Activated T-cell treated with anti-CD3 and anti-CD28 coated beads, Interleukin-2, amount 50 U/mL, for 4 hours (primary cell): Measurements from ENCODE around the gene ZNF236. TPM values are rescaled to one million over a fixed set of nuclear protein-coding genes. Genes with fewer than 3 reads are reported as not detected.

Source experiments
- ATAC-seq, 2 donors: fragments of 200-7000 bp; cut with Tn5 transposase; one replicate each; pipeline ENCODE4 v1.10.0; 2021
- DNase-seq: peaks from one replicate; pipeline ENCODE4 v3.0.0-alpha.2; 2020
- H3K27me3 Mint-ChIP-seq: one replicate; pipeline ENCODE4 v1.8.0; 2021; ENCODE audit warnings: low read depth, mixed read lengths
- H3K36me3 Mint-ChIP-seq: one replicate; pipeline ENCODE4 v1.8.0; 2022; ENCODE audit warnings: mixed read lengths; ENCODE audit not compliant: insufficient read depth
- H3K4me1 Mint-ChIP-seq: one replicate; pipeline ENCODE4 v1.8.0; 2021; ENCODE audit warnings: low read depth, mixed read lengths
- H3K4me3 Mint-ChIP-seq: one replicate; pipeline ENCODE4 v1.8.0; 2021; ENCODE audit warnings: mild to moderate bottlenecking, moderate library complexity, mixed read lengths
- H3K9me3 Mint-ChIP-seq: one replicate; pipeline ENCODE4 v1.8.0; 2021; ENCODE audit warnings: mixed read lengths
- total RNA-seq, 3 donors: library from RNA; stranded (reverse); gene quantifications; one replicate each; pipeline ENCODE4 v1.2.1, GENCODE V29; 2021

ZNF236 gene
- total RNA-seq, 3 donors from 2014 or later: 13.9 to 16.6 (median 15.5) TPM

GRCh38 chr18:76980663-76981395, 158.5 kb downstream of the ZNF236 start:
- ATAC-seq (no peak), DNase-seq (no peak)
- Mint-ChIP-seq H3K4me1 (peaks cover 8% of the 10 kb centered on the region), H3K27me3 (no peaks in the 10 kb centered on the region), H3K4me3 (no peak overlapping the region), H3K9me3 (no peaks in the 10 kb centered on the region), H3K36me3 (peaks cover 4% of the 10 kb centered on the region)

DNA sequence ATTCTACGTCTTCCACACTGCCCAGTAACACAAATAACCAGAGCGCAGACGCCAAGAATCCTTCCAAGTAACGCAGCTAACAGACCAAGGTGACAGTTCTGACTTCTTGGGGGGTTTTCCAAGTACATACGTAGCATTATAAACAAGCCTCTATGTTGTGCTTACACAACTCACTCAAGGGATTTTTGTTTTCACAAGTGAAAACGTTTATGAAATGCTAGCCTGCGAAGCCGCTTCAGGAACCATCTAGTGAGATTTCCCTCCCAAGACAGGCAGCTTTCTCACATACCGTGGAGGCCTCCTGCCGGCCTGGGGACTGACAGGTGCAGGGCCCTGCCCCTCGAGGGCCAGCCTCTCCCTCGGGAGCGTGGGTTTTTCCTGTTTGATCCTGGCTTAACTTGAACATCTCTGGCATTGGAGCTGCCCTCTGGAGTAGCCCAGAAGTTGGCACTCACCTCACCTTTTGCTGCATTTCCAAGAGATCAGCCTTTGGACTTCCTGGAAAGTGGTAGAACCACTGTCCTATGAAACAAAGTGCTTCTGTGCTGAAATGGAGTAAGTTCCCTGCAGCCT, 159.1 kb downstream of the ZNF236 start:
- no peaks in the 10 kb centered on the region for H3K9me3 Mint-ChIP-seq
- DNase-seq: no peak

GRCh38 chr18:76982038-76982437, 159.7 kb downstream of the ZNF236 start:
- ATAC-seq: no peak
- no peaks in the 10 kb centered on the region for H3K27me3 Mint-ChIP-seq

More for the DNA sequence above, 159.1 kb downstream of the ZNF236 start:
- no peak for ATAC-seq
- peaks cover 4% of the 10 kb centered on the region for H3K36me3 Mint-ChIP-seq
- H3K27me3 Mint-ChIP-seq: no peaks in the 10 kb centered on the region
- H3K4me3 Mint-ChIP-seq: no peak overlapping the region
- peaks cover 8% of the 10 kb centered on the region for H3K4me1 Mint-ChIP-seq

DNA sequence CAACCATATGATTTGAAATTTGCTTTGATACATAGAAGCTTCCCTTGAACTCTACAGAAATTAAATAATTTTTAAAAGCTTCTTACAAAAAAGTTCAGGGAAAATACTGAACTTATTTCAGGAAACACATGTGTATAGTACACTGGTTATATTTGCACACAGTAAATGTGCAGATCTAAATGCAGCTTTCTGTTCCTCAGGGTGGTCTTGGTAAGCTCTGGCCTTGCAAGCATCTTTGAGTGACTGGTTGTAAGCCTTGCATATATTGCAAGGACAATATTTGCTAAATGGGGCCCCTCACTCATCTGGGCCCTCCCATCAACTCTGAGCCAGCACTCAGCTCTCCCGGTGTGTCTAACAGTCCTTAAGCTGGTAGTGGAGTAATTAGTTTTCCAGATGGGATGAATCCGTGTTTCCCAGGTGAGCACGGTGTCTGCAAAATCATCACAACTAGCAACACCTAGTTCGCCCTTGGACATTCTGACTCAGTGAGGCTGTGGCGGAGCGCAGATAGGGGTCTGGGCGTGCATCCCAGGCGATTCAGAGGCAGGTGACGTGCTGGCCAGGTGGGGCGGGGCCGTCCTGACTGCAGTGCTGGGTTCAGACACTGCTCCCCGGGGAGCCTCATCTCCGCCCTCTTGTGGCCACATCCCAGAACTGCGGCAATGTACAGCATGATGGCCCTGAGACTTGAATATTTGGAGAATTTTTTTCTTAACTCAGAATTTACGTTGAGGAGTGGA, 160.7 kb downstream of the ZNF236 start:
- H3K4me1 Mint-ChIP-seq: peaks cover 8% of the 10 kb centered on the region
- H3K9me3 Mint-ChIP-seq: no peaks in the 10 kb centered on the region
- DNase-seq: peak; percentile 83
- ATAC-seq: peak; percentile 97 to 98
- no peak overlapping the region for H3K4me3 Mint-ChIP-seq
- peaks cover 4% of the 10 kb centered on the region for H3K36me3 Mint-ChIP-seq
- H3K27me3 Mint-ChIP-seq: no peaks in the 10 kb centered on the region

More at GRCh38 chr18:76982038-76982437, 159.7 kb downstream of the ZNF236 start:
- H3K4me1 Mint-ChIP-seq: peaks cover 8% of the 10 kb centered on the region
- DNase-seq: no peak
- no peak overlapping the region for H3K4me3 Mint-ChIP-seq
- H3K9me3 Mint-ChIP-seq: no peaks in the 10 kb centered on the region
- H3K36me3 Mint-ChIP-seq: peaks cover 4% of the 10 kb centered on the region

DNA sequence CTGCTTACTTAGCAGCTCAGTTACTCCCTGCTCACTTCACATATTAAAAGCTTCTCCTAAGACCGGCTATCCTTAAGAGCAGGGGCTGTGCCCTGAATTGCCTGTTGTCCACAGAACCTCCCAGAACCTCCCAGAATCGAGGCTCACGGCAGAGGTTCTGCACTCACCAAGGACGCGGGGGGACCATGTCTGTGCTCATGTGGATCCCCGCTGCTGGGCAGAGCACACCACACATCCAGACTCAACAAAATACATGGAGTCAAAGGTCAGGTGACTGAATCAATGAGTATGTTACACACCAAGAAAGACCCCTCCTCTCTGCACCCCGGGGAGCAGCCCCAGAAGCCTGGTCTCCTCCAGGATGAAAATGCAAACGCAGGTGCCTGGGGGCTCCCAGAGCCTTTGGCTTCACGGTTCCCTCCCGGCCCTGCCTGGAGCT, 161.3 kb downstream of the ZNF236 start:
- Mint-ChIP-seq H3K9me3 (no peaks in the 10 kb centered on the region), H3K4me1 (peaks cover 8% of the 10 kb centered on the region), H3K27me3 (no peaks in the 10 kb centered on the region), H3K4me3 (no peak overlapping the region), H3K36me3 (peaks cover 4% of the 10 kb centered on the region)
- DNase-seq: no peak
- ATAC-seq: peak; percentile 16

DNA sequence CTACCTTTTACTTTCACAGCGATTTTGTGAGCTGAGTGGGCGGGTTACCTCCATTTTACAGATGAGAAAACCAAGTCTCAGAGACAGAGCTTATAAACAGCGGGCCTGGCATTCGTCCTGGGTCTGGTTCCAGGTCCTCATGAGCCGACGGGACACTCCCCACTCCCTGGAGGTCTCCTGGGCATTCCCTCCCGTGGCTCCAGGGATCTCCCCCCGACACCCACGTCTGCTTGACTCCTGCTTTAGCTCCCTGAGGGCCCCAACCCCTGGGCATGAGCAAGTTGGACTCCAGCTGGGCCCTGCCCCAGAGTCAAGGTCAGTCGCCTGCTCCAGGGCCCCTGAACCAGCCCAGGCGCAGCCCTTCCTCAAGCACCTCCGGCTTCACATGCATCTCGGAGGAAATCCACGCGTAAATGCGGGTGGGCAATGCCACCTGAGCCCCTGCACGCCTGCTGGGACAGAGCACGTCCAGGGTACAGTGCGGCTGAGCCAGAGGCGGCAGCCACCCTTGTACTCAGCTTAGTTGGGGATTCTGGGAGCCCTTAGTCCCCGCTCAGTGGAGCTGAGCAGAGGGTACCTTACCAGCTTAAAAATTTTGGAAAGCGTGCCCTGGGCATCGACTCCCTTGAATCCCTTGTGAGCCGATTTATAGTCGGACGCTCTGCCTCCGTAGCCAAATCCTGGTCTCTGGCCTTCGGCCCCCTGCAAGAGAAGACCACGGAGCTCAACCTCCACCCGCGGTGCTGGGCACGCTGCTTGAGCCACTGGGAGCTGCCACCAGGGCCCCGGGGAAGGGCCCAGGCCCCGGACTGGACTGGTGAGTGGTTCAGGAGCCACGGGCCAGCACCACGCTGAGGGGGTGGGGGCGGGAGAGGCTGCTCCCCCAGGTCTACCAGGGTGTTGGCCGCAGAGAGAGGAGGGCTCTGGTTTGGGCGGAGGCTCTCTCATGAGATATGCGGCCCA, 162.1 kb downstream of the ZNF236 start:
- no peaks in the 10 kb centered on the region for H3K36me3 Mint-ChIP-seq
- no peaks in the 10 kb centered on the region for H3K9me3 Mint-ChIP-seq
- ATAC-seq (no peak), DNase-seq (no peak)
- H3K4me3 Mint-ChIP-seq: no peak overlapping the region
- peaks cover 8% of the 10 kb centered on the region for H3K4me1 Mint-ChIP-seq
- no peaks in the 10 kb centered on the region for H3K27me3 Mint-ChIP-seq

- Mint-ChIP-seq H3K4me3 (no peak overlapping the region), H3K4me1 (peaks cover 8% of the 10 kb centered on the region), H3K36me3 (no peaks in the 10 kb centered on the region), H3K27me3 (no peaks in the 10 kb centered on the region), H3K9me3 (no peaks in the 10 kb centered on the region)
- no peak for DNase-seq
- no peak for ATAC-seq
Measured at GRCh38 chr18:76985156-76985950, 163.0 kb downstream of the ZNF236 start.

GRCh38 chr18:76985951-76986236, 163.5 kb downstream of the ZNF236 start:
- peaks cover 8% of the 10 kb centered on the region for H3K4me1 Mint-ChIP-seq
- no peak overlapping the region for H3K4me3 Mint-ChIP-seq
- DNase-seq (no peak), ATAC-seq (no peak)
- H3K36me3 Mint-ChIP-seq: no peaks in the 10 kb centered on the region
- no peaks in the 10 kb centered on the region for H3K9me3 Mint-ChIP-seq
- H3K27me3 Mint-ChIP-seq: no peaks in the 10 kb centered on the region

- Mint-ChIP-seq H3K27me3 (no peaks in the 10 kb centered on the region), H3K4me1 (peaks cover 8% of the 10 kb centered on the region), H3K9me3 (no peaks in the 10 kb centered on the region), H3K4me3 (no peak overlapping the region), H3K36me3 (no peaks in the 10 kb centered on the region)
- DNase-seq: no peak
- ATAC-seq: no peak
Measured at GRCh38 chr18:76986406-76986805, 164.0 kb downstream of the ZNF236 start.

DNA sequence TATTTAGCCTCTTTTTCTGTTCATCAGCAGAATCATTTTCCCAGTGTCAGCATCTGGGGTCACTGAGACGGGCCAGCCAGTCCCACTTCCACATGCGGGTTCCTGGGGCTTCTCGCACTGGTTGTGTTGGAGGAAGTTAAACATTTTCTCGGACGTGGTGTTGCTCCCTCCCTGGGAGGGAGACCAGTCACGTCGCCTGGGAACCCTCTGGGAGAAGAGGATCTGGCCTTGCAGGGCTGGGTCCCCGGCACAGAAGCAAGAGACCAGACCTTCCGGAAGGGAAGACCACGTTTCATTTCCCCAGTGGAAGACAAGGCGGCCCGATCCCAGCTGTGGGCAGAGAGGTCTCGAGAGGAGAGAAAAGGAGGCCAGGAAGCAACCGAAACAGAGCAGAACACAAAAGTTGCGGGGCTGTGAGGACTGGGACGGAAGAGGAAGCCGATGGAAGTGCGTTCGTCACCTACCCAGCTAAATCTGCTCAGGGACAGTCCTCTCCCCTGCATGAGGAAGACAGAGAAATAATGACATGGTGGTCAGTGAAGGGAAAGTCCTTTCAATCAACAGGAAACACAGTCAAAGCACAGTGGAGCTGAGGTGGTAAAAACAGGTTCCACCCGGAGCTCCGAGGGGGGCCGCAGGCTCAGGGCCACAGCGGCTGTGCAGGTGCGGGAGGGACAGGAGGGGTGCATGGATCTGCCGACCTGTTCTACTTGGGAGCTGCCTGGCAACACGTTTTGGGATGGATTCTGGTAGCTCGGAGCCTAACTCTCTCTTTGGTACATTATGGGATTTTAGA, 165.9 kb downstream of the ZNF236 start:
- H3K4me1 Mint-ChIP-seq: peaks cover 5% of the 10 kb centered on the region
- no peaks in the 10 kb centered on the region for H3K9me3 Mint-ChIP-seq
- no peaks in the 10 kb centered on the region for H3K36me3 Mint-ChIP-seq
- DNase-seq: no peak
- H3K4me3 Mint-ChIP-seq: no peak overlapping the region
- no peak for ATAC-seq
- H3K27me3 Mint-ChIP-seq: no peaks in the 10 kb centered on the region

DNA sequence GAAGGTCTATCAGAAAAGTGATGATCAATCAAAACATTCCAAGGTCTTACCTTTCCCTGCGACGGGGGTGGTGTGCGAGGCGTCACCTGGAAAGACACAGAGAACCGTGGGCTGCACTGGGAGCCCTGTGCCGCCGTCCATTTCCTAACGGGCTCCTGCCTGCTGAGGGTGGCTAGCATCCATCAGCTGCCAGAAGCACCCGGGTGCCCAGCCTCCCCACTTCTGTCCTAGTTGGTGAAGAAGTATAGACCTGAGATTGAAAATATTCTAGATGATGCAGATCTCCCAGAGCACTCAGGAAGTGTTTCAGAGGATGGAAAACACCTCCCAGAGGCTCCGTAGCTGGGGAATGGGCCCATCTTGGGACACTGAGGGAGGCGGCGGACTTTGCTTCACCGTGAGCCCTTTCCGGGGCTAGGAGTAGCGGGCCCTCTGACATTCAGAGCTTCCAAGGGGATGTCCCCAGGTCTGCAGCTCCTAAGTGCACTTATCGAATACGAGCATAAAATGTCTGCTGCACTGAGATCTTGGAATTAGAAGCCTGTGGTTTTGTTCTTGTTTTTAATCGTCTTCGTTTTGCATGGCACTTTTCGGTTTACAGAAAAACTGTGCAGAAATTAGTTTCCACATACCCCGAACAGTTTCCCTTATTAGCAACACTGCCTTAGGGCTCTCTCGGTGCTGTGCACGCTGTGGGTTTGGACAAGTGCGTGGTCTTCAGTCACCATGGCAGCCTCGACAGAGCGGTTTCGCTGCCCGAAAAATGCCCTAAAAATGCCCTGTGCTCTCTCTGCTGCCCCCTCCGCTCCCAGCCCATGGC, 166.7 kb downstream of the ZNF236 start:
- Mint-ChIP-seq H3K9me3 (no peaks in the 10 kb centered on the region), H3K27me3 (no peaks in the 10 kb centered on the region), H3K36me3 (no peaks in the 10 kb centered on the region), H3K4me3 (no peak overlapping the region), H3K4me1 (no peaks in the 10 kb centered on the region)
- no peak for DNase-seq
- no peak for ATAC-seq

- ATAC-seq: no peak
- Mint-ChIP-seq H3K4me3 (no peak overlapping the region), H3K27me3 (no peaks in the 10 kb centered on the region), H3K36me3 (no peaks in the 10 kb centered on the region), H3K4me1 (no peaks in the 10 kb centered on the region), H3K9me3 (no peaks in the 10 kb centered on the region)
- no peak for DNase-seq
Measured at GRCh38 chr18:76989647-76990190, 167.4 kb downstream of the ZNF236 start.
